Calu3 (cell line): ENCODE measurements around the gene TMEM40. TPM values are rescaled to one million over a fixed set of nuclear protein-coding genes. Genes with fewer than 3 reads are reported as not detected.
A peak's percentile ranks its signal among the peaks of the same experiment; 100 is the strongest.
"Not testable (repeated sequence)": the region's sequence is repeated elsewhere in the genome, so short reads cannot be mapped to it uniquely, and the experiment has no call there.

ENCODE experiments used
- BruUV-seq: library from RNA; stranded (reverse); fragments of 400-500 nt; replicated peaks from 2 replicates; lab custom pipeline; 2021; lab: Mats Ljungman, UMichigan
- CTCF ChIA-PET: fragments of 300-600 bp; sonication (Branson Sonifier 250); formaldehyde crosslinking; loops from one replicate; lab custom pipeline; 2022; ENCODE audit warnings: antibody characterized with exemption; lab: Charles Lee
- DNase-seq: peaks from one replicate; pipeline ENCODE4 v3.0.0; 2022
- H3K27ac Mint-ChIP-seq: one replicate; pipeline ENCODE4 v1.8.0; 2022; ENCODE audit warnings: mixed read lengths; ENCODE audit not compliant: unreplicated experiment
- H3K27me3 Mint-ChIP-seq: one replicate; pipeline ENCODE4 v1.8.0; 2022; ENCODE audit warnings: mixed read lengths; ENCODE audit not compliant: unreplicated experiment
- H3K36me3 Mint-ChIP-seq: one replicate; pipeline ENCODE4 v1.8.0; 2022; ENCODE audit warnings: mild to moderate bottlenecking, moderate library complexity, mixed read lengths; ENCODE audit not compliant: insufficient read depth, unreplicated experiment
- H3K4me1 Mint-ChIP-seq: one replicate; pipeline ENCODE4 v1.8.0; 2022; ENCODE audit warnings: mild to moderate bottlenecking, low read depth, mixed read lengths; ENCODE audit not compliant: unreplicated experiment
- H3K4me3 Mint-ChIP-seq: one replicate; pipeline ENCODE4 v1.8.0; 2022; ENCODE audit warnings: mild to moderate bottlenecking, low read depth, moderate library complexity, mixed read lengths; ENCODE audit not compliant: unreplicated experiment
- H3K9me3 Mint-ChIP-seq: one replicate; pipeline ENCODE4 v1.8.0; 2022; ENCODE audit warnings: low read depth, mixed read lengths; ENCODE audit not compliant: unreplicated experiment
- intact Hi-C: fragments of 100-400 bp; cut with micrococcal nuclease; formaldehyde crosslinking; loops from one replicate; pipeline ENCODE4 v1.10.0; 2022; ENCODE audit not compliant: unreplicated experiment
- total RNA-seq: library from RNA; stranded (reverse); gene quantifications from 2 replicates; pipeline ENCODE4 v1.2.3, GENCODE V29; 2022
- TF ChIP-seq, protein P1 (sequence below): fragments of 200-600 bp; IDR thresholded peaks from one replicate; pipeline ENCODE4 v1.8.0; 2022; ENCODE audit warnings: antibody characterized with exemption; ENCODE audit not compliant: unreplicated experiment

TMEM40 gene
- total RNA-seq, 1 experiment from 2014 or later = 0.42 TPM

- H3K27ac Mint-ChIP-seq, intact Hi-C loops: not testable (repeated sequence)
- DNase-seq = peak; percentile 70
These were observed 28.3 kb upstream of the TMEM40 start for GRCh38 chr3:12787346-12787745.

GRCh38 chr3:12785096-12785495 is 26.0 kb upstream of the TMEM40 start:
- H3K27ac Mint-ChIP-seq = no peak overlapping the region
- no peaks in the 10 kb centered on the region for H3K36me3 Mint-ChIP-seq
- H3K27me3 Mint-ChIP-seq = peaks cover 80% of the 10 kb centered on the region
- peaks cover 10% of the 10 kb centered on the region for H3K4me1 Mint-ChIP-seq
- no peak for DNase-seq
- intact Hi-C loops = no loop called here
- no TSS peak for BruUV-seq
- TF ChIP-seq, protein P1, sequence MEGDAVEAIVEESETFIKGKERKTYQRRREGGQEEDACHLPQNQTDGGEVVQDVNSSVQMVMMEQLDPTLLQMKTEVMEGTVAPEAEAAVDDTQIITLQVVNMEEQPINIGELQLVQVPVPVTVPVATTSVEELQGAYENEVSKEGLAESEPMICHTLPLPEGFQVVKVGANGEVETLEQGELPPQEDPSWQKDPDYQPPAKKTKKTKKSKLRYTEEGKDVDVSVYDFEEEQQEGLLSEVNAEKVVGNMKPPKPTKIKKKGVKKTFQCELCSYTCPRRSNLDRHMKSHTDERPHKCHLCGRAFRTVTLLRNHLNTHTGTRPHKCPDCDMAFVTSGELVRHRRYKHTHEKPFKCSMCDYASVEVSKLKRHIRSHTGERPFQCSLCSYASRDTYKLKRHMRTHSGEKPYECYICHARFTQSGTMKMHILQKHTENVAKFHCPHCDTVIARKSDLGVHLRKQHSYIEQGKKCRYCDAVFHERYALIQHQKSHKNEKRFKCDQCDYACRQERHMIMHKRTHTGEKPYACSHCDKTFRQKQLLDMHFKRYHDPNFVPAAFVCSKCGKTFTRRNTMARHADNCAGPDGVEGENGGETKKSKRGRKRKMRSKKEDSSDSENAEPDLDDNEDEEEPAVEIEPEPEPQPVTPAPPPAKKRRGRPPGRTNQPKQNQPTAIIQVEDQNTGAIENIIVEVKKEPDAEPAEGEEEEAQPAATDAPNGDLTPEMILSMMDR = no peak
- H3K4me3 Mint-ChIP-seq = no peak overlapping the region
- no peaks in the 10 kb centered on the region for H3K9me3 Mint-ChIP-seq
- CTCF ChIA-PET = no interaction called here

More at GRCh38 chr3:12787346-12787745, 28.3 kb upstream of the TMEM40 start:
- H3K27me3 Mint-ChIP-seq = peaks cover 74% of the 10 kb centered on the region
- not testable (repeated sequence) for H3K4me1 Mint-ChIP-seq, BruUV-seq, H3K9me3 Mint-ChIP-seq, H3K4me3 Mint-ChIP-seq, H3K36me3 Mint-ChIP-seq
- CTCF ChIA-PET = interaction anchor here (0.9 to 2.3 kb wide), 7 partner anchors 10 to 209 kb away, joined by 3 to 8 read pairs (median 3); no protein-coding TSS in a partner anchor

DNA sequence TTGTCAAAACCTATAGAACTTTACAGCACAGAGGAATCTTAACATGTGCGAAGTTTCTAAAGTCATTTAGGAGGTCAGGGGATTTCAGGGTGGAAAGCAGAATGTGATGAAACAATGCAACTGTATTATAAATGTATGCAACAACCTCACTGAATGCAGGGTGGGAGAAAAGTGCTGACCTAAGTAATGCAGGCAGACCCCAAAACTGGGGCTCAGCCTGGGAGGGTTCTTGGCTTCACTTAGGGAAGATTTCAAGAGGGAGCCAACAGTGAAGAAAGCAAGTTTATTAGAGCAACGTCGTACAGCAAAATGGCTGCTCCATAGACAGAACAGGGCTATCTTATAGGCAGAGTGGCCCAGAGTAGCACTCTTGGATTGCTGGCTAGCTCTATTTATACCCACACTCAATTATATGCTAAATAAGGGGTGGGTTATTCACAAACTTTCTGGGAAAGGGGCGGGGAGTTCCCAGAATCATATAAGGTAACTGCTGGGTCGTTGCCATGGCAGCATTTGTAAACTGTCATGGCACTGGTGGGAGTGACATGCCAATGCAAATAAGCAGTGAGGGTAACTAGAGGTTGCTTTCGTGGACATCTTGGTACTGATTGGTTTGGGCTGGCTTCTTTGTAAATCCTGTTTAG is 23.2 kb upstream of the TMEM40 start:
- DNase-seq = peak; percentile 38

DNA sequence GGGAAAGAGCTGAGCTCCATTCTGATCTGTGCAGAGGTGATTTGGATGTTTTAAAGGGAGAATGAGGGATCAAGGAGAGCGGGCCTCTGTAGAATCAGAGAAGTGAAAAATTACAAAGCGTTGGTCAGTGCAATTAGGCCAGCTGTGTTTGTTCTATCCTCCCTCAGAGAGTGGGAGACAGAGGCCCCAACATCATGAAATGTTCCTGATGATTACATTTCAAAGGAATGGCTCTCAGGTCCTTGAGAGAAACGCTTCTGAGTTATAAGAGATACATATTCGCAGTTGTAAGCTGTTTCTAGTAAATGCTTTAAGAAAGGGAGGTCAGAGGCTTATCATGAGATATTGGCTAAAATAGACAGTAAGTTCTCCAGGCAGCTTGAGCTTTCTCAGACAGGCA is 21.7 kb upstream of the TMEM40 start:
- peaks cover 10% of the 10 kb centered on the region for H3K4me1 Mint-ChIP-seq
- H3K4me3 Mint-ChIP-seq = no peak overlapping the region
- H3K9me3 Mint-ChIP-seq = no peaks in the 10 kb centered on the region
- TF ChIP-seq, protein P1 = no peak
- peaks cover 49% of the 10 kb centered on the region for H3K27me3 Mint-ChIP-seq
- BruUV-seq = no TSS peak
- H3K36me3 Mint-ChIP-seq = no peaks in the 10 kb centered on the region
- no peak for DNase-seq
- CTCF ChIA-PET = interaction anchor here (0.5 kb wide), 1 partner anchor 987 kb away, joined by 3 read pairs; no protein-coding TSS in a partner anchor
- H3K27ac Mint-ChIP-seq = no peak overlapping the region
- intact Hi-C loops = no loop called here

More for the DNA sequence above, 23.2 kb upstream of the TMEM40 start:
- Mint-ChIP-seq H3K4me1 (peaks cover 10% of the 10 kb centered on the region), H3K9me3 (no peaks in the 10 kb centered on the region), H3K4me3 (no peak overlapping the region), H3K36me3 (no peaks in the 10 kb centered on the region), H3K27ac (no peak overlapping the region), H3K27me3 (peaks cover 55% of the 10 kb centered on the region)
- TF ChIP-seq, protein P1 = no peak
- CTCF ChIA-PET = no interaction called here
- BruUV-seq = no TSS peak
- intact Hi-C loops = no loop called here

DNA sequence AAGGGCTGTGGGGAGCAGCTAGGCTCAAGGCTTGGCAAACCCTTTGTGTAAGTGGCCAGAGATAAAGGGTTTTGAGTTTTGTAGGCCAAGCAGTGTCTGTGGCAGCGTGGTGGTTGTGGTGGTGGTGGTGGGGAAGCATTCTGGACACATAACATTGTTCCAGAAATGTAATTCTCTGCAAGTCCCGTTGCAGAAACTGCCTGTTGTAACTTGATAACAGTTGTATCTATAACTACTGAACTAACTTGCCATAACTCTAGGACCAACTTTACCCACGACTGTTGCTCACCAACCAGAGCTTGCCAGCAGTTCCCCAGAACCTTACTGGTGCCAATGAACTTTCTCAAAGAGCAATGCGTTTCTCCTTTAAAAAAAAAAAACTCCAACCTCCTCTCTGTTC is 18.1 kb upstream of the TMEM40 start:
- no TSS peak for BruUV-seq
- Mint-ChIP-seq H3K4me1 (peaks cover 3% of the 10 kb centered on the region), H3K36me3 (no peaks in the 10 kb centered on the region), H3K27ac (no peak overlapping the region), H3K4me3 (no peak overlapping the region), H3K9me3 (no peaks in the 10 kb centered on the region), H3K27me3 (peaks cover 49% of the 10 kb centered on the region)
- TF ChIP-seq, protein P1 = no peak
- CTCF ChIA-PET = interaction anchor here (1.1 kb wide), 1 partner anchor 10 kb away, joined by 3 read pairs; no protein-coding TSS in a partner anchor
- intact Hi-C loops = no loop called here
- no peak for DNase-seq

GRCh38 chr3:12775970-12776369 is 16.9 kb upstream of the TMEM40 start:
- H3K4me3 Mint-ChIP-seq, H3K27ac Mint-ChIP-seq, H3K36me3 Mint-ChIP-seq, DNase-seq, intact Hi-C loops, CTCF ChIA-PET, H3K4me1 Mint-ChIP-seq, BruUV-seq, H3K9me3 Mint-ChIP-seq: not testable (repeated sequence)
- peaks cover 56% of the 10 kb centered on the region for H3K27me3 Mint-ChIP-seq
